ENCODE data around the gene CREB3L2. TPM values are rescaled to one million over a fixed set of nuclear protein-coding genes. Genes with fewer than 3 reads are reported as not detected.
"Not testable (repeated sequence)": the region's sequence is repeated elsewhere in the genome, so short reads cannot be mapped to it uniquely, and the experiment has no call there.

Gene CREB3L2
- polyA plus RNA-seq, 3 donors = 49.4 to 55.1 (median 49.7) TPM

DNA sequence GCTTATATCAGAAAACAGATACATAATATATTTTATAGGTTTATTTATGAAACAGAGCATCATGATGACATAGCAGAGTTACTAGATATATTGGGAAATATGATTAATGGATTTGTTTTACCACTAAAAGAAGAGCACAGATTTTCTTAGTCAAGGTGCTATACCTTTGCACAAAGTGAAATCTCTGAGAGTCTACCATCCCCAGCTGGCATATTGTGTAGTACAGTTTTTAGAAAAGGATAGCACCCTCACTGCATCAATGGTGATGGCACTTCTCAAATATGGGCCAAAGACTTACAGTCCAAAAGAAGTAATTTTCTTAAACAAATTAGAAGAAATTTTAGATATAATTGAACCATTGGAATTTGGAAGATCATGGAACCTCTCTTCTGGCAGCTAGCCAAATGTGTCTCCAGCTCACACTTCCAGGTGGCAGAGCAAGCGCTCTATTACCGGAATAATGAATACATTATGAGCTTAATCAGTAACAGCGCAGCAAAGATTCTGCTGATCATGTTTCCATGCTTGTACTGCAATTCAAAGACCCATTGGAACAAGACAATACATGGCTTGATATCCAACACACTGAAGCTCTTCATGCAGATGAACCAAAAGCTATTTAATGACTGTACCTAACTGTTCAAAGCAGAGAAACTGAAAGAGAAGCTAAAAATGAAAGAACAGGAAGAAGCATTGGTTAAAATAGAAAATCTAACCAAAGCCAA is 21.9 kb upstream of the CREB3L2 start:
- no peak for DNase-seq

DNA sequence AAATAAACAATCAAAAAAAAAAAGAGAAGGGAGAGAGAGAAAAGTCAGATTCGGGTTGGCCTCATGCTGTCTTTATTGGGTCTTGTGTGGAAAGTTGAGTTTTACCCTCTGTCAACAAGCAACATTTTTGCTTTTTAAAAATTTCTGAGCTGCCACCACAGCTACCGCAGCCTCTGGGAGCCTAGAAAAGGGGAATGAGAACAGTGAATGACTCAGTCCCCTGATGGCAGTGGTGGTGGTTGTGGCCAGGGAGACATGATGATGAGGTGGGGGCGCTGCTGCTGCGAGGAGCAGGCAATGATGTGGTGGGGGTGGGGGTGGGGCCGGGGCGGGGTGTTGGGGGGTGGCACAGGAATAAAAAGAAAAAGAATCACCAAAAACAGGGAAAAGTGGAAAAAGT is 20.0 kb upstream of the CREB3L2 start:
- DNase-seq = no peak

DNA sequence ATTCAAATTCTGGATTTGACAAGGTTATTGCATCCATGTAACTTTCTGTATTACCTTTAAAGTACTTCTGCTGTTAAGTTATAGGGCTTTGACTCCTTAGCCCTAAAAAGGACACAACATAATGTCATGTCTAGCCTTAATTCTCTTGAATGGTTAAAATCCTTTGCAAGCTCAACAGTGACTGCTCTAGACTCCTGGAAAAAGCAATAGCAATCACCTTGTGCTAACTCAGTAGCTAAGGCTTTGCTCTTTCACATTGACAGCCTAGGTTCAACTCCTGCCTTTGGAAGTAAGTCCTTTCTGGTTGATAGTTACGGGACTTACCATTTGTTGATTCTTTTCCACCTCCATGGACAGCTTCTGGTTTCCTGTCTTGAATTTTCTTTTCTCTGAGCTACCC is 16.1 kb upstream of the CREB3L2 start:
- no peak for DNase-seq

GRCh38 chr7:138015096-138015495 is 13.2 kb upstream of the CREB3L2 start:
- no peak for DNase-seq

- no peak for DNase-seq
Observed at GRCh38 chr7:138014686-138015085, 12.8 kb upstream of the CREB3L2 start.

GRCh38 chr7:138014201-138014600 is 12.3 kb upstream of the CREB3L2 start:
- not testable (repeated sequence) for DNase-seq

DNA sequence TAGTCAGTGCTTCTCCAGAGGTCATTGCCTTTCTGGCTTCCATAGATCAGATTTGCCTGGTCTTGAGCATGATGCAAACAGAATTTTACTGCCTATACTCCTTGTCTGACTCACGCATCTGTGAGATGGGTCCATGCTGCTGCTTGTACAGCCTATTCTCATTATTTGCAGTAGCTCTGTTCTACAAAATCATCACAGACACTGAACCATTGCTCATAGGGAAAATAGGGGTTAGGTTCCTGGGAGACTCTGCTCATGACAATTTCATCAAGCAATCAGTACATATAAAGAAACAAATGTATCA is 7.4 kb upstream of the CREB3L2 start:
- DNase-seq = no peak

DNA sequence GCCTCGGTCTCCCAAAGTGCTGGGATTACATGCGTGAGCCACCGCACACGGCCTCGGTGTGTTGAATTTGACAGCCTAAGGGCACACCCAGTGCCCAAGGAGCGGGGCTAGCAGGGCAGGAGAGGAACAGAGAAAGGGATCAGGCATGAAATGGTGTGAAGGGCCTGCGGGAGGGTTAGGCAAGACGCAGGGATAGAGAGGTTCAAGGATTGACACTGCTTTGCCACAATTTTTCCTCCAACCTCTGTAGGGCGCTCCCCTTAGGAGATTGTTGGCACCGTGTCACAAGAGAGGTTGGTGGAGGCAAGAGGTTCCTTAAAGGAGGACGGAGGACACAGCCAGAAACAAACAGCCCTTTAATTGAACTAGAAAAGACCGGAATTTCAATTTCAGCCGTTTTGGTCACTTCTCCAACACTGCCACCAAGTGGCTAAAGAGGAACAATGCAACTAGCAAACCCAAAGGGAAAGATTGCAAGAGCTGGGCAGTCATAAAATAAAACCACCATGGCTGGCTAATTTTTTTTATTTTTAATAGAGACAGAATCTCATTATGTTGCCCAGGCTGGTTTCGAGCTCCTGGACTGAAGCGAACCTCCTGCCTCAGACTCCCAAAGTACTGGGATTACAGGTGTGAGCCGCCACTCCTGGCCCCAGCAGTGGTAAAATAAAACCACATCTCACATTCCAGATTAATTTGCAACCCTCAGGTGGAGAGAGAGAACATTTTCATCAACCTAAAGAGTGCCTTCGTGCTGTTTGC is 6.9 kb upstream of the CREB3L2 start:
- peak; percentile 73 for DNase-seq

DNA sequence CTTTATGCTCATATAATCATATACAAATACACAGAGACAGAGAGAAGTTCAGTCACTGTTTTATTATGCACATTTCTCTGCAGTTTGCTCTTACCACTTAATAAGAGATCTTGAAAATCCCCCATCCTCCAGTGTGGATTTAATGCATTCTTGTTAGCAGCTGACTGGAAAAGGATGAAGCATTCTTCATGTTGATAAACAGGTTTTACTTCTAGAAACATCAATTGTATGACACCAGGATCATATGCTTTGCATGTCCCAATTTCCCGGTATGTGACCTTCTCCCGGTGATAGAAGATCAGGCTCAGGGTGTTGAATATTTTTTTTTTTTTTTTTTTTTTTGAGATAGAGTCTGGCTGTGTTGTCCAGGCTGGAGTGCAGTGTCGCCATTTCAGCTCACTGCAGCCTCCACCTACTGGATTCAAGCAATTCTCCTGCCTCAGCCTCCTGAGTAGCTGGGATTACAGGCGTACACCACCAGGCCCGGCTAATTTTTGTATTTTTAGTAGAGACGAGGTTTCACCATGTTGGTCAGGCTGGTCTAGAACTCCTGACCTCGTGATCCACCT is 6.2 kb upstream of the CREB3L2 start:
- no peak for DNase-seq

GRCh38 chr7:138006106-138006505 is 4.2 kb upstream of the CREB3L2 start:
- DNase-seq = no peak

- no peak for DNase-seq
Observed at GRCh38 chr7:138004936-138005335, 3.0 kb upstream of the CREB3L2 start.

DNA sequence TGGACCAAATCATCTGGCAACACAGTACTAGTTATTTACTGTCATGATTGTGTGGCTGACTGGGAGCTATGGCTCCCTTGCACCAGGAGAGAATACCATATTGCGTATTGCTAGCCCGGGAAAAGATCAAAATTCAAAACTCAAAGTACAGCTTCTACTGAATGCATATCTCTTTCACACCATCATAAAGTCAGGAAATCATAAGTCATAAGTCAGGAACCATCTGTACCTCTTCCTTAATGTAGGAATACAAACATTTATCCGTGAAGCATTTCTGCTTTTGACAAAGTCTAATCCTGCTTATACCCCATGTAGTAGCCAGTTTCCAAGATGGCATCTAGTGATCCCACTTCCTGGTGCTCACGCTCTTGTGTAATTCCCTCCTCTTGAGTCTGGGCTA is 2.2 kb upstream of the CREB3L2 start:
- no peak for DNase-seq

DNA sequence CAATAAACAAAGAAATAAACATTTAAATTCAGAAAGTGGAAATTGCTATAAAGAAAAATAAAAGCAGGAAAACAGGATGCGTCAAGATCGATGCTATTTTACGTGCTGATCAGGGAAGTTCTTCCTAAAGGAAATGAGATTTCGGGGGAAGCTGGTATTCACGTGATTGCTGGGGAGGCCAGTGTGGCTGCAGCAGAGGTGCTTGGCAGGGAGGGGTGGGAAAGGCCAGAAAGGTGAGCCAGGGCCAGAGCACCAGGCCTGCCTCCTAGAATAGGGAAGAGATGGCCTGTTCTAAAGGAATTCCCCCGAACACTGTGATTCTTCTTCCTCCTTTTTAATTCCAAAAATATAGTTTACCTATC is 923 bp upstream of the CREB3L2 start:
- no peak for DNase-seq

DNA sequence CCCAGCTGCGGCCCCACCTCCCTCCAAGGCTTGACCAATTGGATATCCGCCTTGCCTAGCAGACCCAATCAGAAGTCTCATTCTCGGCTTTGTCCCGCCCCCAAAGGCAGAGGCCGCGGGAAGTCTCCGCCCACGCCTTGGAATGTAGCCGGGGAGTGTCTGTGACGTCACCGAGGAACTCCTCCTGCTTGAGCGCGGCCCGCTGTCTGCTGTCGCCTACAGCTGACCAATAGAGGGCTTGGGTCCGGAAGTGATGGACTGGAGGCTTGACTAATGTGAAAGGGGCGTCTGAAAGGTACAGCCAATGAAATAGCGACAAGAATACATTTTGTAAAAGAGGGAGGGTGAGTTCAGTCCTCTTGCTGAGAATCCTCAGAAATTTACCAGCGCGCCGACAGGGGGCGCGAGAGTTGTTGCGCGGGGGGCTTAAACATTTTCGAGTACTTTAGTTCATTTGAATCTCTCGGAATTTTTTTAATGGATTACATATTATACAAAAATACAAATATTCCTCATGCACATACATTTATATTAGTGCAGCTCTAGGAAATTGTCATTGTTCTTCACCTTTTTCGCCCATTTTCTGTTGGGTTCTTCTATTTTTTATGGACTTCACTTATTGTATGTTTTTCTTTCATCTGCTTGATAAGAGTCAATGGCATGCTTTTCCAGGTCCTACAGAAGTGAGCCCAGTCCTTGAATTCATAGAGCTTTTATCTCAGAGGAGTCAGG is 376 bp upstream of the CREB3L2 start:
- DNase-seq = peak; percentile 99

GRCh38 chr7:138000081-138000701 is 1.7 kb downstream of the CREB3L2 start:
- DNase-seq = peak; percentile 86

- no peak for DNase-seq
Observed at GRCh38 chr7:137999496-138000080, 2.3 kb downstream of the CREB3L2 start.

DNA sequence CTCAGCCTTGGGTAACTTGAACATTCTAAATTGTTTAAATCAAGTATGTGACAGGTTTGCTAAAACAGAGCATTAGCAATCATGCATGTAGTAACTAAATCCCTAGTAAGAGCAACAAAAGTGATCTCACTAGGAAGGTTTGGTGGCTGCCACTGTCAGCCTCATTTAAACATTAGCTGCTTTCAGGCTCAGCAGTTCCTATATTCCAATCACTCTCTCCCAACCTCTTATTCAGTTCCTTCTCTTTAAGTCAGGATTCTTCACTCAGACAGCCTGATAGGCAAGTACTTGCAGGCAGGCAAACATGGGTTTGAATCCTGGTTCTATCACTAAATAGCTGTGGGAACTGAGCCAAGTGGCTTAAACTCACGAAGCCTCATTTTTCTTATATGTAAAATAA is 3.6 kb downstream of the CREB3L2 start:
- DNase-seq = no peak

GRCh38 chr7:137996871-137997270 is 5.0 kb downstream of the CREB3L2 start:
- DNase-seq = no peak

DNA sequence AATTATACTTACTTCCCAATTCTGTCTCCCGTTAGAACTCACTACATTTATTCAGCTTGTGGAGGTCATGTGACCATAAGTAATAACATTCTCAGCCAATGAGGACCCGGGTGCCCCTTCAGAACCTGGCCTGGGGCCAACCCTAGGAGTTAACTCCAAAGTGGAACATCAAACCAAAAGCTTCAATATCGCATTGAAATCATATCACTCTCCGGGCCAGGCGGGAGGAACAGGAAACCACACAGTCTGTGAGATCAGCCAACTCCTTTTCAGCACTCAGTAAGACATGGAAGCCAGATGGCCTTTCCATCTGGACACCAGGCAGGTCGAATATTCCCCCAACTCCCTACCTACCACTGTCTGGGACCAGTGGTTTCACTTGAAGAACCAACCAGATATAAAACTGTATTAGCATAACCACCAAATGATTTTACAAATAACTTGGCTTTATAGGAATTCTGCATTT is 5.5 kb downstream of the CREB3L2 start:
- no peak for DNase-seq

DNA sequence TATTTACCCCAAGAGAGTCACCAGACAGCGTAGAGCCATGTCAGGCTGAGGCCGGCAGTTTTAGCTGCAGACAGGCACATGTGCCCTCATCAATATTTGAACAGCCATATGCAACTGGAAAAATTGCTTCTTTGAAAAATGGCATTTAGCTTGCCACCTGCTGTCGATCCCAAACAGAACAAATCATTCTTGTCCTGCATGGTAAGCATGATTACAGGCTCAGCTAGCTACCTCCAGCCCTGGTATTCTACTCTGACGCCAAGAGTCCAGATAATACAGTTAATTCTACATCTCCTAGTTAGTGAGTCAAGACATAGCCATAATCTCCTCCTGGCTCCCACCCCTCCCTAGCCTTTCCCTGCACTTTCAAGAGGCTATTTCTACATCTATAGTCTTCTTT is 7.7 kb downstream of the CREB3L2 start:
- DNase-seq = no peak

DNA sequence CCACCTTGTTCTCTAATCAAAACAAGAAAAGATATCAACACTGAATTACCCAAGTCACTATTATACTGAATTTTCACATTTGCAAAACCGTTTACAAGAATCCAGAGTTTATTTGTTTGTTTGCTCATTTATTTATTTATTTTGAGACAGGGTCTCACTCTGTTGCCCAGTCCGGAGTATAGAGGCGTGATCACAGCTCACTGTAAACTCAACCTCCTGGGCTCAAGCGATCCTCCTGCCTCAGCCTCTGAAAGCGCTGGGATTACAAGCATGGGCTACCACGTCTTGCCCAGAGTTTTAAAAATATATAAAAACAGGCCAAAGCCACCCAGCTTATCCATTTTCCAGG is 8.5 kb downstream of the CREB3L2 start:
- no peak for DNase-seq

Measured in renal pelvis (tissue), 4 donors.